ENCODE data around the gene WDR38.

DNA sequence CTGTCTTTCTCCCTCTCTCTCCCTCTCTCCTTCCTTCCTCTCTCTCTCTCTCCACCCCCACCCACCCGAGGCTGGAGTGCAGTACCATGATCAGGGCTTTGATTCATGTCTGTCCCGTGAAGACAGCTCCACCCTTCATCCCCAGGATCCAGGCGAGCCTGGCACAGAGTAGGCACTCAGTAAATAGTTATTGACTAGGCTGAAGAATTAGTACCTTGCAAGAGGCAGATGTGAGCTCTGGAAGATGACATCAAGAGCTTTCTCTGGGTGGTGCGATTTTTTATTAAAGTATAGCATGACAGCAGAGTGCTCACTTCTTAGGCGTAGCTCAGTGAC lies 24.0 kb upstream of the WDR38 start:
- TF ChIP-seq, protein P1, sequence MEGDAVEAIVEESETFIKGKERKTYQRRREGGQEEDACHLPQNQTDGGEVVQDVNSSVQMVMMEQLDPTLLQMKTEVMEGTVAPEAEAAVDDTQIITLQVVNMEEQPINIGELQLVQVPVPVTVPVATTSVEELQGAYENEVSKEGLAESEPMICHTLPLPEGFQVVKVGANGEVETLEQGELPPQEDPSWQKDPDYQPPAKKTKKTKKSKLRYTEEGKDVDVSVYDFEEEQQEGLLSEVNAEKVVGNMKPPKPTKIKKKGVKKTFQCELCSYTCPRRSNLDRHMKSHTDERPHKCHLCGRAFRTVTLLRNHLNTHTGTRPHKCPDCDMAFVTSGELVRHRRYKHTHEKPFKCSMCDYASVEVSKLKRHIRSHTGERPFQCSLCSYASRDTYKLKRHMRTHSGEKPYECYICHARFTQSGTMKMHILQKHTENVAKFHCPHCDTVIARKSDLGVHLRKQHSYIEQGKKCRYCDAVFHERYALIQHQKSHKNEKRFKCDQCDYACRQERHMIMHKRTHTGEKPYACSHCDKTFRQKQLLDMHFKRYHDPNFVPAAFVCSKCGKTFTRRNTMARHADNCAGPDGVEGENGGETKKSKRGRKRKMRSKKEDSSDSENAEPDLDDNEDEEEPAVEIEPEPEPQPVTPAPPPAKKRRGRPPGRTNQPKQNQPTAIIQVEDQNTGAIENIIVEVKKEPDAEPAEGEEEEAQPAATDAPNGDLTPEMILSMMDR (IDR thresholded peaks at IDR 0.05), result no peak
- no peak for TF ChIP-seq POLR2A (IDR thresholded peaks at IDR 0.05)

Data from thyroid gland (tissue), 4 donors.